Measurements from ENCODE around the gene CACNA1G. TPM values are rescaled to one million over a fixed set of nuclear protein-coding genes. Genes with fewer than 3 reads are reported as not detected.

Gene CACNA1G
- total RNA-seq, 1 donor from 2014 or later = not detected

GRCh38 chr17:50618941-50619340 lies 58.4 kb downstream of the CACNA1G start:
- DNase-seq (ENCODE audit: low spot score) = no peak
- no peaks in the 10 kb centered on the region for H3K9me3 Mint-ChIP-seq (ENCODE audit: unreplicated experiment)
- no peak for TF ChIP-seq CTCF (IDR thresholded peaks at IDR 0.05; ENCODE audit: unreplicated experiment)
- H3K27ac Mint-ChIP-seq (ENCODE audit: unreplicated experiment) = peak overlapping the region; percentile 53
- peaks cover 9% of the 10 kb centered on the region for H3K27me3 Mint-ChIP-seq (ENCODE audit: unreplicated experiment)
- peaks cover 5% of the 10 kb centered on the region for H3K4me1 Mint-ChIP-seq (ENCODE audit: unreplicated experiment)
- no peaks in the 10 kb centered on the region for H3K36me3 Mint-ChIP-seq (ENCODE audit: low read depth, unreplicated experiment)
- H3K4me3 Mint-ChIP-seq (ENCODE audit: unreplicated experiment) = no peak overlapping the region

GRCh38 chr17:50619489-50619888 lies 59.0 kb downstream of the CACNA1G start:
- no peak for TF ChIP-seq CTCF (IDR thresholded peaks at IDR 0.05; ENCODE audit: unreplicated experiment)
- Mint-ChIP-seq H3K27me3 (ENCODE audit: unreplicated experiment) (peaks cover 7% of the 10 kb centered on the region), H3K4me1 (ENCODE audit: unreplicated experiment) (peaks cover 3% of the 10 kb centered on the region), H3K4me3 (ENCODE audit: unreplicated experiment) (no peak overlapping the region), H3K27ac (ENCODE audit: unreplicated experiment) (no peak overlapping the region), H3K9me3 (ENCODE audit: unreplicated experiment) (no peaks in the 10 kb centered on the region), H3K36me3 (ENCODE audit: low read depth, unreplicated experiment) (no peaks in the 10 kb centered on the region)
- DNase-seq (ENCODE audit: low spot score) = no peak

GRCh38 chr17:50620237-50620636 lies 59.7 kb downstream of the CACNA1G start:
- no peak for TF ChIP-seq CTCF (IDR thresholded peaks at IDR 0.05; ENCODE audit: unreplicated experiment)

GRCh38 chr17:50620858-50621257 lies 60.3 kb downstream of the CACNA1G start:
- H3K4me3 Mint-ChIP-seq (ENCODE audit: unreplicated experiment) = no peak overlapping the region
- H3K9me3 Mint-ChIP-seq (ENCODE audit: unreplicated experiment) = no peaks in the 10 kb centered on the region
- no peaks in the 10 kb centered on the region for H3K36me3 Mint-ChIP-seq (ENCODE audit: low read depth, unreplicated experiment)
- H3K27ac Mint-ChIP-seq (ENCODE audit: unreplicated experiment) = no peak overlapping the region
- DNase-seq (ENCODE audit: low spot score) = peak; percentile 50
- H3K27me3 Mint-ChIP-seq (ENCODE audit: unreplicated experiment) = peaks cover 7% of the 10 kb centered on the region
- peaks cover 3% of the 10 kb centered on the region for H3K4me1 Mint-ChIP-seq (ENCODE audit: unreplicated experiment)
- TF ChIP-seq CTCF (IDR thresholded peaks at IDR 0.05; ENCODE audit: unreplicated experiment) = no peak

More at GRCh38 chr17:50620237-50620636, 59.7 kb downstream of the CACNA1G start:
- Mint-ChIP-seq H3K36me3 (ENCODE audit: low read depth, unreplicated experiment) (no peaks in the 10 kb centered on the region), H3K27me3 (ENCODE audit: unreplicated experiment) (peaks cover 7% of the 10 kb centered on the region), H3K4me1 (ENCODE audit: unreplicated experiment) (peaks cover 3% of the 10 kb centered on the region), H3K9me3 (ENCODE audit: unreplicated experiment) (no peaks in the 10 kb centered on the region), H3K27ac (ENCODE audit: unreplicated experiment) (no peak overlapping the region), H3K4me3 (ENCODE audit: unreplicated experiment) (no peak overlapping the region)
- no peak for DNase-seq (ENCODE audit: low spot score)

- Mint-ChIP-seq H3K27ac (ENCODE audit: unreplicated experiment) (no peak overlapping the region), H3K4me1 (ENCODE audit: unreplicated experiment) (peaks cover 3% of the 10 kb centered on the region), H3K9me3 (ENCODE audit: unreplicated experiment) (no peaks in the 10 kb centered on the region), H3K4me3 (ENCODE audit: unreplicated experiment) (no peak overlapping the region), H3K36me3 (ENCODE audit: low read depth, unreplicated experiment) (no peaks in the 10 kb centered on the region), H3K27me3 (ENCODE audit: unreplicated experiment) (peaks cover 7% of the 10 kb centered on the region)
- DNase-seq (ENCODE audit: low spot score) = no peak
- no peak for TF ChIP-seq CTCF (IDR thresholded peaks at IDR 0.05; ENCODE audit: unreplicated experiment)
Measured at GRCh38 chr17:50621574-50622031, 61.1 kb downstream of the CACNA1G start.
